ENCODE measurements around the gene JAG2.
"Not testable (repeated sequence)": the region's sequence is repeated elsewhere in the genome, so short reads cannot be mapped to it uniquely, and the experiment has no call there.

Gene JAG2

GRCh38 chr14:105137481-105138020, 31.0 kb downstream of the JAG2 start:
- no peak for DNase-seq

GRCh38 chr14:105136401-105137322, 31.9 kb downstream of the JAG2 start:
- no peak for DNase-seq

- DNase-seq, result no peak
Observed at GRCh38 chr14:105135700-105136395, 32.7 kb downstream of the JAG2 start.

- no peak for DNase-seq
Observed at GRCh38 chr14:105132921-105133654, 35.5 kb downstream of the JAG2 start.

GRCh38 chr14:105131241-105131640, 37.3 kb downstream of the JAG2 start:
- DNase-seq, result no peak

- no peak for DNase-seq
Observed at GRCh38 chr14:105128059-105128458, 40.5 kb downstream of the JAG2 start.

DNA sequence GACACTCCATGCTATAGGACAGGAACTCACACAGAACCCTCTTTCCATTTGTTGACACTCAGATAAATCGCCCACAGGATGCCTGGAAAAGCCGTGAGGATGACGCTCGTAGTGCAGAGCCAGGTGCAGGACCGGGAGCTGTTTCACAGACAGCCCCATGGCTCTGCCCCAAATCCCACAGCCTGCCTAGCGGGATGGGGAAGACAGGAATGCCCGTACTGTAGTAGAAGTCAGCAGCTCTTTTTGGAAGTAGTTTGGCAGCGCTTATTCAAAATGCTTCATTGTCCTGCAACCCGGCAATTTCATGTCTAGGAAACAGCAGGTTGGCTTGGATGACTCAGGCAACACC, 41.6 kb downstream of the JAG2 start:
- no peak for DNase-seq

GRCh38 chr14:105126126-105126980, 42.2 kb downstream of the JAG2 start:
- peak; percentile 40 for DNase-seq

GRCh38 chr14:105124823-105125222, 43.8 kb downstream of the JAG2 start:
- no peak for DNase-seq

DNA sequence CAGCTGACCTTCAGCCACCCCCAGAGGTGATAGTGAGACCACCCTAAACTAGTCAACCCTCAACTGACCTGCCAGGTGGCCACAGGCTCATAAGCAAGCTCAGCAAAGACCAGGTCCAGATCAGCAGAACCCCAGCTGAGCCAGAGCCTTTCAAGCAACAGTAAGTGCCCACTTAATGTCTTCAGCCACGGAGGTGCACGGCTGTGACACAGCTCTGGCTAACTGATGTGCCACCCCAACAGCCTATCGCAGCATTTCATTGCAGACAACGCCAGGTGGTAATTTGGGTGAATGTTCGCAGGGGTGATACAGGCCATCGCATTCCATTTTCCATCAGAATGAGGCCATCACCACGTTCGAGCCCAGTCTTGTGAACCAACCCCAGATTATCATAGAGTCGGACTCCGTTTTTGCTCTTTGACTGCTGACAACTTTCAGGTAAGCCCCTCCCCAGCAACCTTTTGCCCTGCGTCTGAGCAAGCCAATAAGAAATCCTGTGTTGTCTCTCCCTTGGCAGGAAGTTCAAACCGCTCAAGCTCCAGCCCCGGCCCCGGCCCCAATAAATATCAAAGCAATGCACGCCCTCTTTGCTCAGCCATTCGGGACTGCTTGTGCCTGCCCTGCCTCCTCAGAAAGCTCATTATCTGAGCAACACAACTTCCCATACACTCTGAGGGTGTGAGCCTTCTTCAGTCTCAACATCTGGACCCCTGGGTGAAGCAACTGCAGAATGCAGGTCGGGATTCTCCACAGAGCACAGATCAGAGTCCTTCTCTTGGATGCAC, 44.4 kb downstream of the JAG2 start:
- no peak for DNase-seq

- DNase-seq, result no peak
Observed at GRCh38 chr14:105123064-105123665, 45.4 kb downstream of the JAG2 start.

DNA sequence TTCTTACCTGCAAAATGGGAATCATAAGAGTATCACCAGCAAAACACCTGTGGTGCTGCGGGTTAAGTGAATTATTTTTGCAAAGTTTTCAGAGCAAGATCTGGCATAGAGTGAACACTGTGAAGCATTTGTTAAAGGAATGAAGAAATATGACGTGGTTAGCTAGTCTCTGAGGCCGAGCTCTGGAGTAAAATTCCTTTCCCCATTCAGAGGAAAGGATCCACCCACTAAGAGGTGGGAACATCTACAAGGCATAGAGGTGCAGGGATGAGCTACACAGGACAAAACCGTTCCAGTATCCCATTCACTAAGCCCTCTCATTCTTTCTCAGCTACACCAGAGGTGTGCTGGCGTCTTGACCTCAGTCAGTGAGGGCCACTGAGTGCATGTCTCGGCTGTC, 48.5 kb downstream of the JAG2 start:
- DNase-seq, result no peak

- no peak for DNase-seq
Observed at GRCh38 chr14:105119408-105120025, 49.1 kb downstream of the JAG2 start.

DNA sequence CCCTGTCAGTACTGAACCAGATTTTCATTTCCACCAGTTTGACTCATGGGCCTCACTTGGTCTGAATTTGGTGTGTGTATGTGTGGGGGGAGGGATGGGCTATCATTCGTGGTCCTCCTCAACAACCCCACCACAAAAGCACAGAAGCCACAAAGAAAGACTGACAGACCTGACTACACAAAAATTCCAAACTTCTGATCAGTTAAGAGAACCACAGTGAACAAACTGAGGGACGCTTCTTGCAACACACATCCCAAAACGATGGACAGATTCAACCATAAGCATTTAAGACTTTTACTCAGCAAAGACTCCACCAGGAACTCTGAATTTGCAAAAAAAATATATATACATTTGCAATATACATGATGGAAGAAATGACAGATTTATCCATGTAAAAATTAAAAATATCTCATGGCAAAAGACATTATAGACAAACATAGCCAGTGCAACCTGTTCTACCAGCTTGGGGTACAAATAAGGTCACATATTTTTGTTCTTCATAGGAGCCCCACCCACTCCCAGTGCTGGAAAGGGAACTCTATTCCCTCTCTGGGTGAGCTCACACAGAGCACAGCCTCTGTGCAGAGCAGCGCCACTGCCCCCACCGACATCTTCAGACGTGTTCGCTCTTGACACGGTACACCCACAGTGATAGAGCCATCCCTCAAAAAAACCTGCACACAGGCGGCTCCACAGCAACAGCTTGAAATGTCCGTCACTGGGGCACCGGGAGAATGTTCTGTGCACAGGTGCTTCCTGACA, 49.7 kb downstream of the JAG2 start:
- DNase-seq, result no peak

DNA sequence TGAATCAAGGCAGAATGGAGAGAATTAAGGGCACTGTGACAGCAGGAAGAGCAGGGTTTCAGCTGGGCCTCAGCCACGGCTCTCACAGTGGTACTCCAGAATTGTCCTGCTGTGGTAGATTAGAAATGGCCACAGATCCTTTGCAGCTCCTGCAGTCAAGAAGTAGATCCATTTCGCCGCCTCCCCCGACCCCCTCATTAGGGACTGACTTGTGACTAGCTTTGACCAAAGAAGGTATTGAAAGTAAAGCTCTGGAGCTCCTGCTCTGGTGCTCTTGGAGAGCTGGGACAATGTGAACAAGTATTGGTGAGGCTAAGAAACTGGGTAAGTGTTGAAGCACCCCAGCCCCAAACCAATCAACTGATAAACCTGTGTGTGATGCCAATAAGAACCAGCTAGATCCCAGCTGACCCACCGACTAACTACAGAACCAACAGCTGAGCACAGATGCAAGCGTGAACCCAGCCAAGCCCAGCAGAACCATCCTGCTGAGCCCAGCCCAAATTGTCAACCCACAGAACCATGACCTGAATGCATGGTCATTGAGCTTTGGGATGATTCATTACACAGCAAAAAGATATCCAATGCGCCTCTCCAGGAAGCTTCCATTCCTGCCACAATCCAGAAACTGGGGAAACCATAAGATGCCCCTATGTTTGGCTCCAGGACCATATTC, 50.7 kb downstream of the JAG2 start:
- DNase-seq, result no peak

DNA sequence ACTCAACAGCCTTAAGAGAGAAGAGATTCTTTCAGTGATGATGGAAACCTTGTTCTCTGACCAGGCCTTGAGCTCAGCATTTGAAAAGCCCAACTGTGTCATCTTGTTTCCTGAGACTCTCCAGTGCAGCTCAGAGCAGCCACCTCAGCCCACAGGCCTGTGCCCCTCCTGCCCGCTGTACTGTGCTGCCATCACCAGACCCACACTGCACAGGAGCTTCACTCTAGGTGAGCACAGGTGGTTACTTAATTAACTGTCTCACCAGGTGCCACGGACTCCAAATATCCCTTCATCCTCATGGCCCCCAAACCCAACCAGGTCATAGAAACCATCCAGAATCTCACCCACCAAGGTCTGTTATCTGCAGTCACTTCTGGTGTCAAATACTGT, 51.3 kb downstream of the JAG2 start:
- no peak for DNase-seq

DNA sequence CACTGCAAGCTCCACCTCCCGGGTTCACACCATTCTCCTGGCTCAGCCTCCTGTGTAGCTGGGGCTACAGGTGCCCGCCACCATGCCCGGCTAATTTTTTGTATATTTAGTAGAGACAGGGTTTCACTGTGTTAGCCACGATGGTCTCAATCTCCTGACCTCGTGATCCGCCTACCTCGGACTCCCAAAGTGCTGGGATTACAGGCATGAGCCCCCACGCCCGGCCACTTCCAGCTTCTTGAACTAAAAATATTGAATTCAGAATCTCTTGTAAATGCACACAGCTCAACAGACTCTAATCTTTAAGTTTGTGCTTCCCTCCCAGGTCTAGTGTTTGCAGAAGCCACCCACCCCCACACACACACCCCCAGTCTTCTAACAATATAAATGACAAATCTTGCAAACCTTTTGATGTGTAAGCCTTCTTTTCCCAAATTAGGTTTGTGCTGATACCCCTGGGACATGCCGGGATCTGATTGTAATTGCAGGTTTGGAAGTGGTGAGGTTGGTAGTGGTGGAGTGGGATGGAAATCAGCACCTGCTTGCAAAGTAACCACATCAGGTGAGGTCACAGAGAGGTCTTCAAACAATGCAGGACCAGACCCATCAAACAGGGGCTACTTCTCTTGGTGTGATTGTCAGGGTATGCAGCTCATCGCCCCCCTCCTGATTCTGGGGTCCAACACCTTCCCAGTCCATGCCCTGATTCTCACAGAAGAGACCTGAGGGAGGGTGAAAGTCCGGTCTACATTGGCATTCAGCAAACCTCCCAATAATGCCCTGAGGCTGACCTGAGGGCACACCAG, 51.9 kb downstream of the JAG2 start:
- no peak for DNase-seq

DNA sequence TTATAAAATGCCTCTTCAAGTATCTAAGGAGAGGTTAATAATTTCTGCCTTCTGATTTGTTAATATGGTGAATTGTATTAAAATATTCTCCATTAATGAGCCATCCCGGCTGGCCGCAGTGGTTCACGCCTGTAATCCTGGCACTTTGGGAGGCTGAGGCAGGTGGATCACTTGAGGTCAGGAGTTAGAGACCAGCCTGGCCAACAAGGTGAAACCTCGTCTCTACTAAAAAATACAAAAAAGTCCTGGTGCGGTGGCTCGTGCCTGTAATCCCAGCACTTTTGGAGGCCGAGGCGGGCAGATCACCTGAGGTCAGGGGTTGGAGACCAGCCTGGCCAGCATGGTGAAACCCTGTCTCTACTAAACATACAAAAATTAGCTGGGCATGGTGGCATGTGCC, 59.3 kb downstream of the JAG2 start:
- DNase-seq, result not testable (repeated sequence)
